IMR-90 (cell line): ENCODE results near the gene RPS26.

Experiments
- BHLHE40 ChIP-seq: fragments of 150-350 bp; IDR thresholded peaks from 2 replicates; pipeline ENCODE4 v1.6.1; 2016; ENCODE audit warnings: mild to moderate bottlenecking, low read depth, low read length
- POLR2A ChIP-seq: IDR thresholded peaks from 2 replicates; pipeline ENCODE4 v1.6.1; 2012; ENCODE audit warnings: mild to moderate bottlenecking, low read depth, low read length

DNA sequence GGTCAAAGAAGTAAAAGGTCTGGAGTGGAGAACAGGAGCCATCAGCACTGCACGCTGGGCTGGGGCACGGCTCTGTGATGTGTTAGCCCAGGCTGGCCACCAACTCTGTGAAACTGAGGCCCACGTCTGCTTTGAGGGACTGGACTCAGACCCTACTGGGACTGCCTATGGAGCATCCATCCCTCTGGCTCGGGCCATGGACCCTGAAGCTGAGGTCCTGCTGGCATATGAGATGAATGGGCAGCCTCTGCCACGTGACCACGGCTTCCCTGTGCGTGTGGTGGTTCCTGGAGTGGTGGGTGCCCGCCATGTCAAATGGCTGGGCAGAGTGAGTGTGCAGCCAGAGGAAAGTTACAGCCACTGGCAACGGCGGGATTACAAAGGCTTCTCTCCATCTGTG, 37.5 kb upstream of the RPS26 start:
- TF ChIP-seq BHLHE40: no peak
- no peak for TF ChIP-seq POLR2A
